Uterus (tissue), 2 donors: ENCODE data around the gene OR10A5.

Source experiments
- CTCF ChIP-seq, 4 experiments: fragments of 200-600 bp in 2 of 4; fragments of 450-650 bp in 2 of 4; sonication (generic) in 2 of 4; IDR thresholded peaks; one replicate each; pipeline ENCODE4 v1.5.1; 2016 to 2019; ENCODE audit warnings: antibody characterized with exemption in 4 of 4, mild to moderate bottlenecking in 2 of 4, moderate library complexity in 1 of 4
- POLR2A ChIP-seq, 2 donors: fragments of 450-650 bp; IDR thresholded peaks; one replicate each; pipeline ENCODE4 v1.6.1; 2016; ENCODE audit warnings: antibody characterized with exemption in 2 of 2, mild to moderate bottlenecking in 1 of 2, moderate library complexity in 1 of 2

- TF ChIP-seq POLR2A (IDR thresholded peaks at IDR 0.05) (no peak), CTCF (IDR thresholded peaks at IDR 0.05) (no peak)
Observed at GRCh38 chr11:6845383-6845782, at the start of gene OR10A5.
